ENCODE results near the gene SH3RF1. TPM values are rescaled to one million over a fixed set of nuclear protein-coding genes. Genes with fewer than 3 reads are reported as not detected.

SH3RF1 gene
- total and polyA plus RNA-seq, 2 of the 13 experiments (the other 11 are each of a cell fraction or from before 2014, with no cell fraction given), result 3.1 to 3.2 TPM

DNA sequence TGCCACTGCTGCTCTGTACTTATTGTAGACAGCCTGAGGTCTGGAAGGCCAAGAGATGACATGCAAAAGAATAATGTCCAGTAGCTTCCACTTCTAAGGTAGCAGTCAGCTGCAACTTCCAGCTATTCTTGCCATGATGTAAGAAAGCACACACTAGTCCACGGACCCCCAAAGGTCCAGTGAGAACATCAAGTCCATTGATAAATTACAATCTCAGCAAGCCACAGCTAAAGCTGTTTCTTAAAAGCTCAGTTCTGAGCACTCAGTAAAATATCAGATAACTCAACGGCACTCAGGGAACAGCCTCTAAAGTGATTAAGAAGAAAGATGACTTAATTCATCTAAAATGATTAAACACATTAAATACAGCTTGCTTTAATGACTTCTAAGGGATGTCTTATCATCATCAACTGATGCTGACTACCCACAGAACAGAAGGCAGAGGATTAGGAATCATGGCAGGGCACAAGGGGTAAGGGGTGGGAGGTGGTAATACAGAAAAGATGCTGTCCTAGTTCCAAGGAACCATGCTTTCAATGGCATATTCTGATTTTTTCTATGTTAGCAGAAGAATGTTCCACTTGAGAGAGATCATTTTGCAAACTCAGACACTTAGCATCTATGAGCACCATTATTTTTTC is 161.6 kb downstream of the SH3RF1 start:
- Histone ChIP-seq H3K36me3 (replicated peaks in 1 of 2; ENCODE audit: control insufficient read depth in 1 of 2, insufficient read depth in 2 of 2, low read length in 2 of 2) (peaks cover 7 to 10% of the 10 kb centered on the region in 2 experiments; a peak in 3 of 5 replicates), H3K4me2 (ENCODE audit: low read depth, low read length) (no peak overlapping the region), H3K9me3 (ENCODE audit: low read length) (no peaks in the 10 kb centered on the region), H3K4me1 (ENCODE audit: insufficient read depth, low read length) (peaks cover 11% of the 10 kb centered on the region), H3K27ac (ENCODE audit: extremely low read length, insufficient read depth, low read length) (no peak overlapping the region), H2AFZ (ENCODE audit: low read length) (no peak overlapping the region), H3K4me3 (replicated peaks in 1 of 3; ENCODE audit: insufficient read depth in 1 of 3, low read depth in 2 of 3, low read length in 3 of 3) (no peak overlapping the region), H3K79me2 (ENCODE audit: insufficient read depth, low read length) (no peaks in the 10 kb centered on the region), H4K20me1 (ENCODE audit: insufficient read depth, low read length) (no peaks in the 10 kb centered on the region), H3K9ac (ENCODE audit: insufficient read depth, low read depth, low read length) (no peak overlapping the region), H3K27me3 (ENCODE audit: control insufficient read depth in 1 of 2, insufficient read depth in 2 of 2, low read length in 2 of 2) (no peaks in the 10 kb centered on the region; a peak in 1 of 5 replicates)
- in situ Hi-C loops (cut with HindIII; ENCODE audit: extremely low pct_ligation_motif_present, low pct_unique_long_range_greater_than_20kb), result no loop called here
- TF ChIP-seq, protein P1, sequence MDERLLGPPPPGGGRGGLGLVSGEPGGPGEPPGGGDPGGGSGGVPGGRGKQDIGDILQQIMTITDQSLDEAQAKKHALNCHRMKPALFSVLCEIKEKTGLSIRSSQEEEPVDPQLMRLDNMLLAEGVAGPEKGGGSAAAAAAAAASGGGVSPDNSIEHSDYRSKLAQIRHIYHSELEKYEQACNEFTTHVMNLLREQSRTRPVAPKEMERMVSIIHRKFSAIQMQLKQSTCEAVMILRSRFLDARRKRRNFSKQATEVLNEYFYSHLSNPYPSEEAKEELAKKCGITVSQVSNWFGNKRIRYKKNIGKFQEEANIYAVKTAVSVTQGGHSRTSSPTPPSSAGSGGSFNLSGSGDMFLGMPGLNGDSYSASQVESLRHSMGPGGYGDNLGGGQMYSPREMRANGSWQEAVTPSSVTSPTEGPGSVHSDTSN (CRISPR knock-in tag; IDR thresholded peaks at IDR 0.05), result no peak
- TF ChIP-seq MYPOP (CRISPR knock-in tag; IDR thresholded peaks at IDR 0.05) (no peak), ZNF660 (CRISPR knock-in tag; IDR thresholded peaks at IDR 0.05; ENCODE audit: borderline replicate concordance, low read depth) (no peak), CAMTA2 (CRISPR knock-in tag; IDR thresholded peaks at IDR 0.05; ENCODE audit: borderline replicate concordance) (no peak), ZNF282 (IDR thresholded peaks at IDR 0.05; ENCODE audit: partially characterized antibody) (no peak), ZBTB7A (CRISPR knock-in tag; IDR thresholded peaks at IDR 0.05) (no peak), ZNF761 (CRISPR knock-in tag; conservative IDR thresholded peaks at IDR 0.05) (no peak)
- no TSS peak for BruUV-seq (replicated peaks)
- DNase-seq (ENCODE audit: low spot score) (no peak), ATAC-seq (no peak), FAIRE-seq (no peak)
- WGBS (ENCODE audit: low lambda C conversion rate), result 91% methylated on average over 2 of the region's 2 CpGs
- ChIA-PET CTCF (ENCODE audit: low intra/inter-chr PET ratio, low total read pairs) (no interaction called here), POLR2A (no interaction called here)
- intact Hi-C loops (cut with micrococcal nuclease; ENCODE audit: unreplicated experiment), result no loop called here

Data from HepG2 (cell line).